Skin epidermis (tissue), 12 donors: ENCODE results near the gene GNG7.

Experiments
- H3K27ac ChIP-seq, 21 experiments: fragments of 200-600 bp; sonication (generic) in 11 of 21; one replicate each; pipeline ENCODE4 v1.5.0; 2020; ENCODE audit warnings: mild to moderate bottlenecking in 3 of 21, inconsistent platforms in 2 of 21, moderate library complexity in 2 of 21
- H3K4me3 ChIP-seq, 7 experiments: fragments of 200-600 bp; sonication (generic) in 2 of 7; one replicate each; pipeline ENCODE4 v1.5.0; 2020; ENCODE audit warnings: inconsistent platforms in 2 of 7, mild to moderate bottlenecking in 2 of 7, moderate library complexity in 1 of 7

GNG7 gene

GRCh38 chr19:2728783-2729387 is 26.4 kb upstream of the GNG7 start:
- Histone ChIP-seq H3K4me3 (no peak overlapping the region), H3K27ac (no peak overlapping the region)

DNA sequence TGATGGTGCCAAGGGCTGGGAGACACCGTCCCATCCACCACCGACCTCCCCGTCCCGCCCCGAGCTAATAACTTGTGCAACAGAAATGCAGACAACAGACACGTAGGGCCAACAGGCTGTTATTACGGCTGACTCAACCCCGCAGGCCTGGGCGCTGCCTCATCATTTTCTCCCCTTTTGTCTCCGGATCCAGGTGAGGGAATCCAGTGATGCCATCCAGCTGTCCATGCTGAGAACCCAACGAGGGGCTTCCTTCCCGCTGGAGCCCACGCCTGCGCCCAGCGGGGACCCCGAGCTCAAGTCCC is 25.1 kb upstream of the GNG7 start:
- no peak overlapping the region for H3K27ac ChIP-seq
- H3K4me3 ChIP-seq: no peak overlapping the region

DNA sequence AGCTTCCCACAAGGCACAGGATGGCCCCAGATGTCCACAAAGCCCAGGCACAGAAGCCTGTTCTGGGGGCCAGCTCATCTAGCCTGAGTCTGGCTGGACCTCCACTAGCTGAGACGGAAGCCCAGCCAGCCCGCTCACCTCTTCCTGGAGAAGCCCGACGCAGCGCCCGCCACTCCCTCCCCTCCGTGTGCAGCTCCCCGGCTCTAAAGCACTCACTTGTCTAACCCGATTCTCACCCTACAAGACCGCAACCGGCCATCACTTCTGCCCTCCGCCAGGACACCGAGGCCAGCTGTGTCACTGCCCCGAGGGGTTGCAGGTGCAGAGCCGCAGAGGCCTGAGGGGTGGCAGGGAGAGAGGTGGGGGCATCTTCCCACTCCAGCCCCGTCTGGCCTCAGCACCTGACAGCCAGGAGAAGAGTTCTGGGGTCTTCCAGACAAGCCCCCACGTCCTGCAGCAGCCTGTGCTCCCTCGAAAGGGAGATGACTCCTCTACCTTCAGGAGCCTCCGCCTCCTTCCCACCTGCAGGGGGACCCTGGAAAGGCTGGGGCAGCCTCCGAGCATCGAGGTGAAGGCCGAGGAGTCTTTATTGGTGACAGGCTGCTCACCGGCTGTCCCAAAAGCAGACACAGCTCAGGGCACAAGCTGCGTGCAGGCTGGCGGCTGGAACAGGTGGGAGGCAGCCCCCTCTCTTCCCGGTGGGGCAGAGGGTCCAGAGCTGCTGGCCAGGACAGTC is 24.6 kb upstream of the GNG7 start:
- Histone ChIP-seq H3K4me3 (no peak overlapping the region), H3K27ac (peak overlapping the region in 1 of 21 experiments; percentile 33)

- H3K4me3 ChIP-seq: no peak overlapping the region
- H3K27ac ChIP-seq: peak overlapping the region in 1 of 21 experiments; percentile 33
Measured at GRCh38 chr19:2726160-2726855, 23.8 kb upstream of the GNG7 start.

DNA sequence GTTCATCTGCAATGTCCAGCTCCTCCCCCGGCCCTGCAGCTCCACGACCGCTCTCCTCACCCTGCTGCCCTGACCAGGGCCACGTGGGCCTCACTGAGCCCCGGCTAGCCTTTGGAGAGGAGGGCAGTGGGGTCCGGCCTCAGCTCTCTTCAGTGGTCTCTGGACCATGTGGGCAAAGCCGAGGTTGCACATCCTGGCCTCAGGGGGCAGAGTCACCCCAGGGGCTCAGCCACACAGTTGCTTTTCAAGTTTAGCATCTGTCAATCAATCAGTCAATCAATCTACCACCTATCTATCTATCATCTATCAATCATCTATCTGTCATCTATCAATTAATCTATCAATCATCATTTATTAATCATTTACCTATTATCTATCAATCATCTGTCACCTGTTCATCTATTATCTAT is 21.7 kb upstream of the GNG7 start:
- no peak overlapping the region for H3K4me3 ChIP-seq
- no peak overlapping the region for H3K27ac ChIP-seq

DNA sequence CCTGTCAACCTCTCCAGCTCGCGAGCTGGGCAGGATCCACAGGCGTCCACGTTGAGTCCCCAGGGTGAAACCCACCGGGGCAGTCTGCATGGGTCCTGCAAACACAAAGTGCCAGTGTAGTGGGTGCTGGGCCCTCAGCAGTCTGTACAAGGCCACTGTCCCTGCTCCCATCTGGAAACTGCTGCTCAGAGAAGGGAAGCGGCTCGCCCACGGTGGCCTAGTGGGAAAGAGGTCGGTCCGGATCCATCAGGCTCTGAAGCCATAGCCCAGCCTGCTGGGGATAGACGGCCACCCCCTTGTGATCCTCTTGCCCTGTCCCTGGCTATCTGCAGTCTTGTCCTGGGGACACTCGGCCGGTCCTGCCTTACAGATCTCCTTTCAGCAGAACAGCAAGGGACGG is 21.3 kb upstream of the GNG7 start:
- peak overlapping the region in 1 of 21 experiments; percentile 40 for H3K27ac ChIP-seq
- no peak overlapping the region for H3K4me3 ChIP-seq

GRCh38 chr19:2723345-2723715 is 20.8 kb upstream of the GNG7 start:
- H3K4me3 ChIP-seq: no peak overlapping the region
- H3K27ac ChIP-seq: peak overlapping the region in 4 of 21 experiments; percentile 9 to 40 (median 34)

DNA sequence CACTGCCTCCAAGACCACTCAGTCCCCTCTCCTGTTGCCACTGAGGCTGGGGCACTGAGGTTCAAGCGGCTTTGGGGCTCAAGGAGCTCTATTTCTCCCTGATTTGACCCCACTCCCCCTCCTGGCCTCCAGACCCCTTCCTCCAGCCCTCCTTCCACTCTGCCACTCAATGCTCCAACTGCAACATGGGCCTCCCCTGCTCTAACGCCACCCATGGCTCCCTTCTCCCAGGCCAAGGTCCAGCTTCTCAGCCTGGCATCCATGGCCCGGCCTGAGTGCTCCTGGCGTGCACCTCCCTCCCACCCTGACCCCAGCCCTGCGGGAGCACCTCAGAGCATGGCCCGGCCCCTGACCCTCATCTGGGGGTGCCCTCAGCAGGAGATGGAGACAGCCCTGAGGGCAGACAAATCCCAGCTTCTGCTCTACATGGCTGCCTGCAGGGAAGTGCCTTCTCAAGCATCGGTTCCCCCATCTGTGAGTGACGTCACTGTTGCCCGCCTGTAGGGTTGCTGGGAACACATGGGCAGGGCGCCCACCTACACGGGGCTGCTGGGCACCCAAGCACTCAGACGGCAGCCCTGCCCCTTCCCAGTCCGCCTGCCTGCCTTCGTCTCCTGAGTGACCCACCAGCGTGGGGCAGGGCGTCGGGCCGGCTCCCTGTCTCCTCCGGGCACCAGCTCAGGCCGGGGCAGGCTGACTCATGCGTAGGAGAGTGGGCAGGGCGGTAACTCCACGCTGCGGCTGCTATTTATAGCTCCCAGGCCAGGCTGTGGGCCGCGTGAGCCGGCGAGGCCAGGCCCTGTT is 20.2 kb upstream of the GNG7 start:
- H3K27ac ChIP-seq: peak overlapping the region in 4 of 21 experiments; percentile 9 to 40 (median 34)
- H3K4me3 ChIP-seq: no peak overlapping the region

- Histone ChIP-seq H3K4me3 (peak overlapping the region in 4 of 7 experiments; percentile 19 to 41 (median 25)), H3K27ac (no peak overlapping the region)
Measured at GRCh38 chr19:2721570-2722540, 19.4 kb upstream of the GNG7 start.

DNA sequence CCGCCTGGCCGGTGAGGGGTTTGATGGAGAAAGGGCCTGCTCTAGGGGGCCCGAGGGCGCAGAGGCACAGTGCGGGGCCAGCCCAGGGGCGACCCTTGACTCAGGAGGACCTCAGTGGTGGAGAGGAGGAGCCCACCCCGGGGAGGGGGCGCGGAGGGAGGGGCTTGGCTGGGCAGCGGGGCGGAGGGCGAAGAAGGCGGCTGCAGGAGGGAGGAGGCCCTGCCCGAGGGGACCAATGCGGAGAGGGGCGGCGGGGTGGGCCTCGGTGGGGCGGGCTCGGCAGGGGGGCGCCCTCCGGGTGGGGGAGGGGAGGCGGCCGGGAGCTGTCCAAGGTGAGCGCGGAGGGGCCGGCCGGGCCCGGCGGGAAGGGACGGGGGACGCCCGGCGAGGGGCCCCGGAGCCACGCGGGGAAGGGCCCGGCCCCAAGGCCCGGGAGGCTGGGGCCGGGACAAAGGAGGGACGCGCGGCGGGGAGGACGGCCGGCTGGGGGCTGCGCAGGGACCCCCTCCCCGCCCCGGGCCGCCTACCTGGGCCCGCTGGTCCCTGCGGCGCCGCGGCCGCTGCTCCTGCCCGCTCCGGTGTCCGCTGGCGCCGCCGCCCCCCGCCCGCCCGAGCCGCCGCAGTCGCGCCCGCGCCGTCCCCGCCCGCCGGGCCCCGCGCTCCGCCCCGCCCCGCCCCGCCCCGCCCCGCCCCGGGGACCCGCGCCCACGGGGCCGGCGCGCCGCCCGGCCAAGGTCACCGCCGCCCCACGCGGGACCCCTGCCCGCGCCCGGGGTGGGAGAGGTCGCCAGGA is 18.5 kb upstream of the GNG7 start, which contains the start of gene DIRAS1:
DIRAS1 (minus strand) TSS at position 596 of the 793 bp plus-strand sequence. CDS start 3,566 bp downstream, outside the sequence.
- Histone ChIP-seq H3K27ac (peak within 1 kb of the TSS in 4 of 21 experiments; percentile 14 to 56 (median 22)), H3K4me3 (peak within 1 kb of the TSS in 6 of 7 experiments; percentile 6 to 41 (median 27))

DNA sequence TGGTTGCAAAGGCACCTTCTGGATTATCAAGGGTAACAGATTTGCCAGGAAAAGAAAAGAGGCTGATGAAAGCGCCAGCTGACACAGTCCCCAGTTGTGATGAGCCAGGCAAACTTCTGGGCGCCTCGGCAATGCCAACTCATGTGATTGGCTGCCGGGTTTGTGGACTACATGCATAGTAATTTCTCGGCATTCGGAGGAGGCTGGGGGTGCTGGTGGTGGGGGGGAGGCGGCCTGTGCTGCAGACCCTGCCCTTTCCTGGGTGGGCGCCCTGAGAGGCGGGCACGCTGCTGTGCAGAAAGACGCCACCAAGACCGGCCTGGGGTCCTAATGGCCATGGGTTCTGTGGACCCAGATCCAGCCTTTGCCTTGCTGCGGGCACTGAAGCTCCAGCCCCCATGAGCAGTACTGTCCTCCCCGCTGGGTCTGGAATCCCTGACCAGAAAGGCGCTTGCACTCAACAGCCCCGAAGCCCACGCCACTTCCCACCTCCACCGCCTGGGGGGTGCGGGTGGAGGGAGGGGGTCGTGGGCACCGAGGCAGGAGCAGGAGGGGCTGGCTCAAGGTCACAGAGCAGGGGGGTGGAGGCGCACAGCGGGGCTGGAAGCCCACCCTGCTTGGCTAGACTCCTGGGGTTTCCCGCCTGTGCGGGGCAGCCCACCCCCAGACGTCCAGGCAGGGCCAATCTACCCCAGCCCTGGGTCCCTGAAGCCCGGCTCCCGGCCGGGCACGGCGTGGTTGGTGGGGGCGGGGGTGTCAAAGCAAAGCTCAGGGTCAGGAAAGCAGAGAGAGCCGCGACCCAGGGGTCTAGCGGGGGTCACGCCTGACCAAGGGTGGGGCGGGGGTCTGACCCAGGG is 17.7 kb upstream of the GNG7 start:
- Histone ChIP-seq H3K27ac (peak overlapping the region in 3 of 21 experiments; percentile 14 to 56 (median 18)), H3K4me3 (peak overlapping the region in 6 of 7 experiments; percentile 6 to 41 (median 26))

DNA sequence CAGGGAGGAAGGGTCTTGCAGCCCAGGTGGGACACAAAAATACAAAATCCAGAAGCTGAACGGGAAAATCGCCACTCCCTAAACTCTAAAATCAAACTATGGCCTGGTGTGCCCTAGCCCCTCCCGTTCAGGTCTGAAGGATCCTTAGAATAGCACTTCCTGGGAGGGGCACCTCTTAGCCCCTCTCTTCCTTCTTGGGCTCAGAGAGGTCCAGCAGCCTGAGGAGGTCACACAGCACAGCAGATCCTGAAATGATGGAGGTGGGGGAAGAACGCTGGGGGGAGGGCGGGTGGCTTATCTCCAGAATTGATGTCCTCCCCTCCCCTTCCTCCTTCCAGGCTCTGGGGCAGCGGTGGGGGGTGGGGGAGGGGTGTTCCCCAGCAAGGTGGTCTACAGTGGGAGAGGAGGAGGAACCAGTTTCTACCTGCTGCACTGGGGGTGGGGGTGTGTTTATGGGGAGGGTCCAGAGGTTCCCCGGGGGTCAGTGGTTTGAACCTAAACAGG is 16.8 kb upstream of the GNG7 start:
- H3K4me3 ChIP-seq: no peak overlapping the region
- no peak overlapping the region for H3K27ac ChIP-seq

DNA sequence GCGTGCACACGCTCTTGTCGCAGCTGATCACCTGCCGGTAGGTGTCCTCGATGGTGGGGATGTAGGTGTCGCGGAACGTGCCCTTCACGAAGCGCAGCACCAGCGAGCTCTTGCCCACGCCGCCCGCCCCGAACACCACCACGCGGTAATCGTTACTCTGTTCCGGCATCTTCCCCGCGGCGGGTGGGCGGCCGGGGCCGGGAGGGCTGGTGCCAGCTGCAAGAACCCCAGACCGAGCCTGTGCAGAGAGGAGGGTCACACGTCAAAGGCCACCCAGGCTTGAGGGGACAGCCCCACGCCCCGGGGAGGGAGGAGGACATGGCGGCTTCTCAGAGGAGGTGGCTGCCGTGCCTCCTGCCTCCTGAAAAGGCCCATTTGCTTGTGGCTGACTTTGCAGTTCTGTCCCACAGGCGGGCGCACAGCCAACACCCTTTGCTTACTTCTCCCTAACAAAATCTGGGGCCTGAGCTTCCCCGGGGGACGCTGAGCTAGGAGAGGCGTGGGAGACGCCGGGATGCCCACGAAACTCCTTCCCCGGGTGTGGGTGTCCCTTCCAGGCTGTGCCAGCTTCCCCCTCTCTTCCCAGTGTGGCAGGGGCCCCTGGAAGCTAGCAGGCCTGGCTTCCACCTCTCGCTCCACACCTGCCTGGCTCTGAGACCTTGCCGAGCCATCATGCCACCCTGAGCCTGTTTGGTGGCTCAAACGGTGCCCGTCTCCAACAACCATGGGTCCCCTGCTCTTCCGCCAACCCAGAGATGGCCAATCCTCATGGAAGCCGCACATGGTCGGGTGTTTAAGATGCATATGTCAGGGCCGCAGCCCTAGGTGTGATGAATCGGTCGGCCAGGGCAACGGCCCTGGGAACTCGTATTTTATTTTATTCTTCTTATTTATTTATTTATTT is 15.4 kb upstream of the GNG7 start:
- H3K4me3 ChIP-seq: no peak overlapping the region

DNA sequence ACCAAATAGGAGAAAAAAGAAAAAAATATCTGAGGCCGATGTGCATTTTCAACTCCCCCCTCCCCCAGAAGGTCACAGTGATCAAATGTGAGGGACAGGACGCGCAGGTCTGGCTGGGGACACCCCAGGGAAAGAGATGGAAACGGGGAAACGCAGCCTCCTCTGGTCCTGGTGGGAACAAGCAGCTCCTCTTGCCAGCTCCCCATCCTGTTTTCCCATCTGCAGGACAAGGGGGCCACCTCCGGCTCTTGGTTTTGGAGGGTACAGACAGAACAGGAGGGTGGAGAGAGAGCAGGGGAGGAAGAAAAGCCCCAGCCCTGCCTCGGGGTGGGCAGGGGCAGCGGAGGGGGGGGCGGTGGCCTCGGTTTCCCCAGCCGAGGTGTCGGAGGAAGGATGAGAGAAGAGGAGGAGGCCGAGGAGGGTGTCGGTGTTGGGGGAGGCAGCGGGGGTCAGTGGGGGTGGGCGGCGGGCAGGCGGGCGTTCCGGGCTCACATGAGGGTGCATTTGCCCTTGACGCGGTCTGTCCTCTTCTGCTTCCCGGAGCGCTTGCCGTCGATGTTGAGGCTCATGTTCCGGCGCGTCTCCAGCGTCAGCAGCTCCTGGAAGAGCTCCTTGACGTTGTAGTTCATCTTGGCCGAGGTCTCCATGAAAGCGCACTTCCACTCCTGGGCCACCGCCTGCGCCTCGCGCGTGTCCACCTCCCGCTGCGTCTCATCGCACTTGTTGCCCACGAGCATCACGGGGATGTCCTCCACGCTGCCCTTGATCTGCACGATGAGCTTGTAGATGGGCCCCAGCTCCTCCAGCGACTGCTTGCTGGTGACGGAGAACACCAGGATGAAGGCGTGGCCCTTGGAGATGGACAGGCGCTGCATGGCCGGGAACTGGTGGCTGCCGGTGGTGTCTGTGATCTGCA is 14.5 kb upstream of the GNG7 start:
- H3K4me3 ChIP-seq: no peak overlapping the region
- no peak overlapping the region for H3K27ac ChIP-seq

More for the DNA sequence above, 15.4 kb upstream of the GNG7 start:
- no peak overlapping the region for H3K27ac ChIP-seq

GRCh38 chr19:2716275-2716650 is 13.8 kb upstream of the GNG7 start:
- no peak overlapping the region for H3K4me3 ChIP-seq
- H3K27ac ChIP-seq: no peak overlapping the region
